CD14-positive monocyte (primary cell): ENCODE data around the gene C22orf15. TPM values are rescaled to one million over a fixed set of nuclear protein-coding genes. Genes with fewer than 3 reads are reported as not detected.

Source experiments
- DNase-seq, 3 donors: peaks; one replicate each; pipeline ENCODE4 v3.0.0-alpha.2; 2011 to 2022
- H2AFZ ChIP-seq: 2 replicates; pipeline ENCODE4 v1.6.0; 2012; ENCODE audit warnings: mild to moderate bottlenecking, low read depth, low read length, inconsistent platforms; ENCODE audit not compliant: insufficient read depth, poor library complexity, severe bottlenecking
- H3K27ac ChIP-seq, 2 donors: 1 replicate in 1 of 2; 2 replicates in 1 of 2; pipeline ENCODE4 v1.5.1; 2012 to 2013; ENCODE audit warnings: low read length in 2 of 2, control low read depth in 1 of 2, inconsistent platforms in 1 of 2, low read depth in 1 of 2, mild to moderate bottlenecking in 1 of 2
- H3K27me3 ChIP-seq, 2 donors: one replicate each; pipeline versions ENCODE4 v1.6.0 to v1.6.1; 2011 to 2013; ENCODE audit warnings: low read length in 2 of 2; ENCODE audit not compliant: control insufficient read depth in 2 of 2, insufficient read depth in 2 of 2
- H3K36me3 ChIP-seq, 2 donors: replicated peaks in 1 of 2; 1 replicate in 1 of 2; 2 replicates in 1 of 2; pipeline versions ENCODE4 v1.5.1 to v1.6.1; 2012 to 2013; ENCODE audit warnings: low read length in 2 of 2, control low read depth in 1 of 2, inconsistent platforms in 1 of 2, mild to moderate bottlenecking in 1 of 2; ENCODE audit not compliant: insufficient read depth in 2 of 2, control insufficient read depth in 1 of 2
- H3K4me1 ChIP-seq, 2 donors: 1 replicate in 1 of 2; 2 replicates in 1 of 2; pipeline versions ENCODE4 v1.5.1 to v1.6.1; 2012 to 2013; ENCODE audit warnings: low read length in 2 of 2, control low read depth in 1 of 2, inconsistent platforms in 1 of 2, mild to moderate bottlenecking in 1 of 2, moderate library complexity in 1 of 2; ENCODE audit not compliant: insufficient read depth in 2 of 2, control insufficient read depth in 1 of 2
- H3K4me2 ChIP-seq: replicated peaks from 2 replicates; pipeline ENCODE3; 2012; ENCODE audit warnings: low read length, moderate library complexity, mild to moderate bottlenecking; ENCODE audit not compliant: poor library complexity, severe bottlenecking; ENCODE audit errors: extremely low read depth
- H3K4me3 ChIP-seq, 3 experiments: fragments of 200-600 bp in 1 of 3; sonication (generic) in 1 of 3; replicated peaks in 1 of 3; 1 replicate in 2 of 3; 2 replicates in 1 of 3; pipeline ENCODE4 v1.5.1; 2011 to 2013; ENCODE audit warnings: low read length in 3 of 3, mild to moderate bottlenecking in 3 of 3, control low read depth in 2 of 3, low read depth in 2 of 3, inconsistent platforms in 1 of 3, moderate library complexity in 1 of 3
- H3K79me2 ChIP-seq: 2 replicates; pipeline ENCODE4 v1.6.0; 2012; ENCODE audit warnings: mild to moderate bottlenecking, control low read depth, inconsistent platforms, low read length, moderate library complexity; ENCODE audit not compliant: insufficient read depth
- H3K9ac ChIP-seq: 2 replicates; pipeline ENCODE4 v1.6.0; 2017; ENCODE audit warnings: low read length, mild to moderate bottlenecking; ENCODE audit not compliant: insufficient read depth, poor library complexity, severe bottlenecking
- H3K9me3 ChIP-seq, 2 donors: replicated peaks in 1 of 2; 1 replicate in 1 of 2; 2 replicates in 1 of 2; pipeline versions ENCODE4 v1.5.1 to v1.6.1; 2012 to 2013; ENCODE audit warnings: low read length in 2 of 2, control low read depth in 1 of 2; ENCODE audit not compliant: control insufficient read depth in 1 of 2, insufficient read depth in 1 of 2
- H4K20me1 ChIP-seq: 2 replicates; pipeline ENCODE4 v1.6.0; 2012; ENCODE audit warnings: mild to moderate bottlenecking, low read length, control low read depth, moderate library complexity; ENCODE audit not compliant: insufficient read depth
- H3K27ac Mint-ChIP-seq, 7 donors: one replicate each; pipeline ENCODE4 v1.8.0; 2020; ENCODE audit warnings: mild to moderate bottlenecking in 7 of 7, mixed read lengths in 7 of 7, moderate library complexity in 6 of 7, inconsistent platforms in 2 of 7
- H3K27me3 Mint-ChIP-seq, 3 donors: one replicate each; pipeline ENCODE4 v1.8.0; 2021 to 2022; ENCODE audit warnings: low read depth in 3 of 3, mild to moderate bottlenecking in 3 of 3, mixed read lengths in 3 of 3, moderate library complexity in 3 of 3, inconsistent platforms in 1 of 3
- H3K36me3 Mint-ChIP-seq, 2 donors: one replicate each; pipeline ENCODE4 v1.8.0; 2020; ENCODE audit warnings: mixed read lengths in 2 of 2, inconsistent platforms in 1 of 2, mild to moderate bottlenecking in 1 of 2
- H3K4me1 Mint-ChIP-seq: one replicate; pipeline ENCODE4 v1.8.0; 2020; ENCODE audit warnings: mild to moderate bottlenecking, mixed read lengths
- H3K4me3 Mint-ChIP-seq, 2 donors: one replicate each; pipeline ENCODE4 v1.8.0; 2020; ENCODE audit warnings: mild to moderate bottlenecking in 2 of 2, mixed read lengths in 2 of 2, moderate library complexity in 1 of 2
- H3K9me3 Mint-ChIP-seq, 7 donors: one replicate each; pipeline ENCODE4 v1.8.0; 2020 to 2022; ENCODE audit warnings: mixed read lengths in 7 of 7, mild to moderate bottlenecking in 6 of 7, moderate library complexity in 6 of 7, inconsistent platforms in 2 of 7
- CTCF ChIP-seq: fragments of 200-600 bp; IDR thresholded peaks from one replicate; pipeline ENCODE4 v1.8.0; 2022; ENCODE audit warnings: antibody characterized with exemption, mild to moderate bottlenecking
- WGBS: methylation state at CpG from one replicate; pipeline ENCODE4 v1.1.5; 2013; ENCODE audit warnings: missing lambda C conversion rate; ENCODE audit not compliant: insufficient coverage; 5-methylcytosine and 5-hydroxymethylcytosine counted together
- intact Hi-C, 2 donors: fragments of 100-400 bp; cut with micrococcal nuclease; formaldehyde crosslinking; loops; one replicate each; pipeline versions ENCODE4 v1.15.0 to v1.15.1; 2023
- polyA plus RNA-seq, 3 donors: library from polyadenylated mRNA; depleted of rRNA in 1 of 3; unstranded in 2 of 3; stranded (reverse) in 1 of 3; fragments of 300-500 nt in 2 of 3; fragments of >200 nt in 1 of 3; fragmentation: Illumina TruSeq in 2 of 3; gene quantifications; 1 replicate in 2 of 3; 2 replicates in 1 of 3; pipeline ENCODE4 v1.2.3, GENCODE V29; 2012 to 2021

Gene C22orf15
- polyA plus RNA-seq, 3 donors: 0.29 TPM; not detected in 2

GRCh38 chr22:23775779-23776375 is 13.1 kb downstream of the C22orf15 start:
- Histone ChIP-seq H3K4me3 (no peak overlapping the region), H3K79me2 (no peaks in the 10 kb centered on the region), H3K4me1 (peaks cover 10 to 14% of the 10 kb centered on the region in 2 donors), H3K36me3 (no peaks in the 10 kb centered on the region), H3K27me3 (peaks cover 7 to 23% of the 10 kb centered on the region in 2 donors), H3K4me2 (no peak overlapping the region), H3K9me3 (no peaks in the 10 kb centered on the region), H3K9ac (no peak overlapping the region), H2AFZ (no peak overlapping the region), H4K20me1 (no peaks in the 10 kb centered on the region), H3K27ac (no peak overlapping the region)
- DNase-seq: no peak
- Mint-ChIP-seq H3K4me3 (no peak overlapping the region), H3K27ac (no peak overlapping the region), H3K4me1 (peaks cover 8% of the 10 kb centered on the region), H3K36me3 (peaks cover 0 to 5% of the 10 kb centered on the region in 2 donors), H3K9me3 (peaks cover 0 to 6% (median 3%) of the 10 kb centered on the region in 7 donors), H3K27me3 (peaks cover 29 to 31% (median 30%) of the 10 kb centered on the region in 3 donors)
- intact Hi-C loops: no loop called here
- no peak for TF ChIP-seq CTCF
- WGBS: 70% methylated on average over 3 of the region's 3 CpGs

- Histone ChIP-seq H3K4me1 (peaks cover 1 to 4% of the 10 kb centered on the region in 2 donors), H3K27me3 (peaks cover 3 to 13% of the 10 kb centered on the region in 2 donors), H4K20me1 (no peaks in the 10 kb centered on the region), H3K79me2 (no peaks in the 10 kb centered on the region), H3K9me3 (no peaks in the 10 kb centered on the region), H3K4me3 (no peak overlapping the region), H2AFZ (no peak overlapping the region), H3K9ac (no peak overlapping the region), H3K4me2 (no peak overlapping the region), H3K36me3 (no peaks in the 10 kb centered on the region), H3K27ac (no peak overlapping the region)
- peaks cover 0 to 5% of the 10 kb centered on the region in 2 donors for H3K36me3 Mint-ChIP-seq
- peaks cover 3% of the 10 kb centered on the region for H3K4me1 Mint-ChIP-seq
- peaks cover 0 to 4% (median 3%) of the 10 kb centered on the region in 7 donors for H3K9me3 Mint-ChIP-seq
- H3K27ac Mint-ChIP-seq: no peak overlapping the region
- no peak for DNase-seq
- intact Hi-C loops: no loop called here
- TF ChIP-seq CTCF: no peak
- no peak overlapping the region for H3K4me3 Mint-ChIP-seq
- WGBS: 91% methylated on average over 6 of the region's 11 CpGs
- peaks cover 19 to 20% (median 19%) of the 10 kb centered on the region in 3 donors for H3K27me3 Mint-ChIP-seq
Observed at GRCh38 chr22:23777776-23778576, 15.2 kb downstream of the C22orf15 start.
